Activated CD4-positive, alpha-beta T cell treated with anti-CD3 and anti-CD28 coated beads for 36 hours (primary cell): ENCODE measurements around the gene TRAF1. TPM values are rescaled to one million over a fixed set of nuclear protein-coding genes. Genes with fewer than 3 reads are reported as not detected.
A peak's percentile ranks its signal among the peaks of the same experiment; 100 is the strongest.

Experiments used
- ATAC-seq: fragments of 200-7000 bp; cut with Tn5 transposase; one replicate; pipeline ENCODE4 v1.10.0; 2021; ENCODE audit warnings: mild to moderate bottlenecking, moderate library complexity
- CTCF ChIA-PET: fragments of 350-600 bp; sonication (Branson Sonifier 250); formaldehyde crosslinking; loops from one replicate; lab custom pipeline; 2021; ENCODE audit warnings: antibody characterized with exemption; lab: Charles Lee
- POLR2A ChIA-PET: fragments of 350-600 bp; sonication (Branson Sonifier 250); formaldehyde crosslinking; loops from one replicate; lab custom pipeline; 2021; ENCODE audit warnings: antibody characterized with exemption, inconsistent platforms; lab: Charles Lee
- DNase-seq: peaks from one replicate; pipeline ENCODE4 v3.0.0-alpha.2; 2020
- H3K27ac Mint-ChIP-seq: one replicate; pipeline ENCODE4 v1.8.0; 2021; ENCODE audit warnings: mixed read lengths
- H3K27me3 Mint-ChIP-seq: one replicate; pipeline ENCODE4 v1.8.0; 2021; ENCODE audit warnings: mixed read lengths
- H3K36me3 Mint-ChIP-seq: one replicate; pipeline ENCODE4 v1.8.0; 2021; ENCODE audit warnings: low read depth, mixed read lengths
- H3K4me1 Mint-ChIP-seq: one replicate; pipeline ENCODE4 v1.8.0; 2021; ENCODE audit warnings: mixed read lengths
- H3K4me3 Mint-ChIP-seq: one replicate; pipeline ENCODE4 v1.8.0; 2021; ENCODE audit warnings: mild to moderate bottlenecking, moderate library complexity, mixed read lengths
- H3K9me3 Mint-ChIP-seq: one replicate; pipeline ENCODE4 v1.8.0; 2021; ENCODE audit warnings: low read depth, mixed read lengths
- intact Hi-C, 2 experiments: fragments of 100-400 bp; cut with DNase I in 1 of 2; cut with micrococcal nuclease in 1 of 2; formaldehyde crosslinking; loops; one replicate each; pipeline versions ENCODE4 v1.14.2 to v1.15.1; 2022 to 2024; cut with DNase I, micrococcal nuclease
- total RNA-seq, 2 experiments: library from RNA; stranded (reverse); gene quantifications; one replicate each; pipeline ENCODE4 v1.2.3, GENCODE V29; 2021

TRAF1 gene
- total RNA-seq, 2 experiments from 2014 or later: 103 to 113 TPM

GRCh38 chr9:120924698-120925534 lies 1.7 kb downstream of the TRAF1 start:
- ChIA-PET POLR2A (interaction anchor here (0.5 to 4.4 kb wide), 15 partner anchors 9 to 215 kb away, joined by 3 to 40 read pairs (median 5); partner anchors contain the start of gene PHF19), CTCF (interaction anchor here (0.6 to 2.3 kb wide), 10 partner anchors 9 to 208 kb away, joined by 3 to 13 read pairs (median 4); no protein-coding TSS in a partner anchor)
- Mint-ChIP-seq H3K36me3 (peaks cover 66% of the 10 kb centered on the region), H3K27me3 (no peaks in the 10 kb centered on the region), H3K4me1 (peaks cover 72% of the 10 kb centered on the region), H3K27ac (peak overlapping the region; percentile 90), H3K4me3 (peak overlapping the region; percentile 90), H3K9me3 (no peaks in the 10 kb centered on the region)
- DNase-seq (peak; percentile 54), ATAC-seq (no peak)
- intact Hi-C loops: loop anchor here in 1 of 2 experiments (5.0 kb wide), 2 partner anchors 147 to 213 kb away; partner anchors contain the start of genes CNTRL and MEGF9

GRCh38 chr9:120923620-120924328 lies 2.8 kb downstream of the TRAF1 start:
- peaks cover 76% of the 10 kb centered on the region for H3K4me1 Mint-ChIP-seq
- ATAC-seq: no peak
- H3K36me3 Mint-ChIP-seq: peaks cover 78% of the 10 kb centered on the region
- H3K9me3 Mint-ChIP-seq: no peaks in the 10 kb centered on the region
- ChIA-PET CTCF (interaction anchor here (0.6 to 2.6 kb wide), 11 partner anchors 9 to 304 kb away, joined by 3 to 9 read pairs (median 3); no protein-coding TSS in a partner anchor), POLR2A (interaction anchor here (0.5 to 4.4 kb wide), 8 partner anchors 7 to 214 kb away, joined by 3 to 40 read pairs (median 4); no protein-coding TSS in a partner anchor)
- peak overlapping the region; percentile 90 for H3K4me3 Mint-ChIP-seq
- H3K27ac Mint-ChIP-seq: peak overlapping the region; percentile 90
- H3K27me3 Mint-ChIP-seq: no peaks in the 10 kb centered on the region
- no peak for DNase-seq
- intact Hi-C loops: no loop called here

- CTCF ChIA-PET: interaction anchor here (0.6 to 2.6 kb wide), 7 partner anchors 10 to 76 kb away, joined by 3 to 9 read pairs (median 4); no protein-coding TSS in a partner anchor
- Mint-ChIP-seq H3K27ac (peak overlapping the region; percentile 90), H3K4me3 (peak overlapping the region; percentile 90), H3K4me1 (peaks cover 77% of the 10 kb centered on the region), H3K36me3 (peaks cover 85% of the 10 kb centered on the region), H3K9me3 (no peaks in the 10 kb centered on the region), H3K27me3 (no peaks in the 10 kb centered on the region)
- intact Hi-C loops: no loop called here
- DNase-seq: no peak
- POLR2A ChIA-PET: interaction anchor here (1.1 to 1.9 kb wide), 3 partner anchors 9 to 78 kb away, joined by 4 to 6 read pairs (median 5); no protein-coding TSS in a partner anchor
- ATAC-seq: no peak
Measured at GRCh38 chr9:120922404-120923195, 4.0 kb downstream of the TRAF1 start.

GRCh38 chr9:120921661-120922181 lies 4.9 kb downstream of the TRAF1 start:
- no peaks in the 10 kb centered on the region for H3K9me3 Mint-ChIP-seq
- intact Hi-C loops: no loop called here
- POLR2A ChIA-PET: interaction anchor here (0.7 kb wide), 1 partner anchor 33 kb away, joined by 3 read pairs; no protein-coding TSS in a partner anchor
- H3K27me3 Mint-ChIP-seq: no peaks in the 10 kb centered on the region
- H3K27ac Mint-ChIP-seq: peak overlapping the region; percentile 90
- ATAC-seq: no peak
- CTCF ChIA-PET: interaction anchor here (0.7 to 2.6 kb wide), 10 partner anchors 9 to 190 kb away, joined by 3 to 9 read pairs (median 4); no protein-coding TSS in a partner anchor
- peaks cover 93% of the 10 kb centered on the region for H3K36me3 Mint-ChIP-seq
- peaks cover 77% of the 10 kb centered on the region for H3K4me1 Mint-ChIP-seq
- peak overlapping the region; percentile 90 for H3K4me3 Mint-ChIP-seq
- no peak for DNase-seq

- H3K4me1 Mint-ChIP-seq: peaks cover 79% of the 10 kb centered on the region
- H3K4me3 Mint-ChIP-seq: peak overlapping the region; percentile 90
- peaks cover 98% of the 10 kb centered on the region for H3K36me3 Mint-ChIP-seq
- ChIA-PET CTCF (interaction anchor here (0.7 to 1.1 kb wide), 3 partner anchors 8 to 70 kb away, joined by 3 read pairs; no protein-coding TSS in a partner anchor), POLR2A (interaction anchor here (1.2 kb wide), 1 partner anchor 8 kb away, joined by 4 read pairs; no protein-coding TSS in a partner anchor)
- intact Hi-C loops: no loop called here
- no peaks in the 10 kb centered on the region for H3K27me3 Mint-ChIP-seq
- peak overlapping the region; percentile 90 for H3K27ac Mint-ChIP-seq
- no peak for ATAC-seq
- H3K9me3 Mint-ChIP-seq: no peaks in the 10 kb centered on the region
- DNase-seq: peak; percentile 52
Measured at GRCh38 chr9:120920806-120921178, 5.8 kb downstream of the TRAF1 start.

GRCh38 chr9:120919843-120920805 lies 6.5 kb downstream of the TRAF1 start:
- H3K27me3 Mint-ChIP-seq: no peaks in the 10 kb centered on the region
- H3K4me3 Mint-ChIP-seq: peak overlapping the region; percentile 90
- ChIA-PET POLR2A (interaction anchor here (1.2 kb wide), 1 partner anchor 9 kb away, joined by 4 read pairs; no protein-coding TSS in a partner anchor), CTCF (interaction anchor here (0.7 to 1.1 kb wide), 3 partner anchors 9 to 18 kb away, joined by 3 to 5 read pairs (median 3); no protein-coding TSS in a partner anchor)
- no peak for ATAC-seq
- H3K4me1 Mint-ChIP-seq: peaks cover 79% of the 10 kb centered on the region
- no peak for DNase-seq
- H3K27ac Mint-ChIP-seq: peak overlapping the region; percentile 90
- H3K9me3 Mint-ChIP-seq: no peaks in the 10 kb centered on the region
- peaks cover 94% of the 10 kb centered on the region for H3K36me3 Mint-ChIP-seq
- intact Hi-C loops: no loop called here

GRCh38 chr9:120918931-120919842 lies 7.4 kb downstream of the TRAF1 start:
- peak; percentile 4 for DNase-seq
- intact Hi-C loops: no loop called here
- peaks cover 94% of the 10 kb centered on the region for H3K36me3 Mint-ChIP-seq
- H3K4me3 Mint-ChIP-seq: peak overlapping the region; percentile 90
- H3K9me3 Mint-ChIP-seq: no peaks in the 10 kb centered on the region
- ATAC-seq: no peak
- ChIA-PET POLR2A (no interaction called here), CTCF (interaction anchor here (0.7 to 2.0 kb wide), 2 partner anchors 10 to 12 kb away, joined by 5 read pairs; no protein-coding TSS in a partner anchor)
- peaks cover 84% of the 10 kb centered on the region for H3K4me1 Mint-ChIP-seq
- H3K27ac Mint-ChIP-seq: peak overlapping the region; percentile 90
- H3K27me3 Mint-ChIP-seq: no peaks in the 10 kb centered on the region

GRCh38 chr9:120917929-120918762 lies 8.4 kb downstream of the TRAF1 start:
- H3K4me1 Mint-ChIP-seq: peaks cover 85% of the 10 kb centered on the region
- POLR2A ChIA-PET: interaction anchor here (1.0 kb wide), 1 partner anchor 15 kb away, joined by 3 read pairs; no protein-coding TSS in a partner anchor
- H3K27ac Mint-ChIP-seq: peak overlapping the region; percentile 88
- H3K27me3 Mint-ChIP-seq: no peaks in the 10 kb centered on the region
- no peaks in the 10 kb centered on the region for H3K9me3 Mint-ChIP-seq
- CTCF ChIA-PET: interaction anchor here (0.6 to 2.0 kb wide), 5 partner anchors 11 to 163 kb away, joined by 3 to 5 read pairs (median 3); no protein-coding TSS in a partner anchor
- H3K4me3 Mint-ChIP-seq: peak overlapping the region; percentile 90
- intact Hi-C loops: no loop called here
- peaks cover 94% of the 10 kb centered on the region for H3K36me3 Mint-ChIP-seq
- ATAC-seq (no peak), DNase-seq (peak; percentile 8)
